EL (cell line): Measurements from ENCODE around the gene FAM174B.

Experiments used
- DNase-seq: peaks from one replicate; pipeline ENCODE4 v3.0.0-alpha.2; 2016

FAM174B gene

GRCh38 chr15:92655178-92655995 is at the start of gene FAM174B:
TSS of gene FAM174B (minus strand) at chr15:92655775.
- DNase-seq: peak; percentile 6

- DNase-seq: no peak
Measured at GRCh38 chr15:92696096-92696495, 40.5 kb upstream of the FAM174B start.

GRCh38 chr15:92693691-92694331 is 38.2 kb upstream of the FAM174B start:
- peak; percentile 13 for DNase-seq

- DNase-seq: no peak
Measured at GRCh38 chr15:92690395-92690794, 34.8 kb upstream of the FAM174B start.

- DNase-seq: no peak
Measured at GRCh38 chr15:92687746-92688145, 32.2 kb upstream of the FAM174B start.

- no peak for DNase-seq
Measured at GRCh38 chr15:92687195-92687602, 31.6 kb upstream of the FAM174B start.

- no peak for DNase-seq
Measured at GRCh38 chr15:92683511-92683834, 27.9 kb upstream of the FAM174B start.

- DNase-seq: no peak
Measured at GRCh38 chr15:92682741-92683510, 27.4 kb upstream of the FAM174B start.

GRCh38 chr15:92681141-92681631 is 25.6 kb upstream of the FAM174B start:
- peak; percentile 20 for DNase-seq

GRCh38 chr15:92677999-92678398 is 22.4 kb upstream of the FAM174B start:
- DNase-seq: no peak

GRCh38 chr15:92676561-92676960 is 21.0 kb upstream of the FAM174B start:
- no peak for DNase-seq

- DNase-seq: no peak
Measured at GRCh38 chr15:92675485-92675884, 19.9 kb upstream of the FAM174B start.

GRCh38 chr15:92674347-92674746 is 18.8 kb upstream of the FAM174B start:
- no peak for DNase-seq

- no peak for DNase-seq
Measured at GRCh38 chr15:92672102-92672501, 16.5 kb upstream of the FAM174B start.

- DNase-seq: no peak
Measured at GRCh38 chr15:92671406-92671805, 15.8 kb upstream of the FAM174B start.

GRCh38 chr15:92670621-92671020 is 15.0 kb upstream of the FAM174B start:
- no peak for DNase-seq

- no peak for DNase-seq
Measured at GRCh38 chr15:92669432-92669831, 13.9 kb upstream of the FAM174B start.

GRCh38 chr15:92668620-92669019 is 13.0 kb upstream of the FAM174B start:
- DNase-seq: no peak

- no peak for DNase-seq
Measured at GRCh38 chr15:92667970-92668485, 12.5 kb upstream of the FAM174B start.

GRCh38 chr15:92667287-92667904 is 11.8 kb upstream of the FAM174B start:
- DNase-seq: no peak

GRCh38 chr15:92666780-92667179 is 11.2 kb upstream of the FAM174B start:
- no peak for DNase-seq

GRCh38 chr15:92665100-92665555 is 9.6 kb upstream of the FAM174B start:
- no peak for DNase-seq
